OCI-LY7 (cell line): ENCODE results near the gene DIP2C. TPM values are rescaled to one million over a fixed set of nuclear protein-coding genes. Genes with fewer than 3 reads are reported as not detected.

Source experiments
- BruUV-seq: library from RNA; stranded (reverse); fragments of 400-500 nt; replicated peaks from 2 replicates; lab custom pipeline; 2021; lab: Mats Ljungman, UMichigan
- CTCF ChIA-PET: fragments of 300-600 bp; sonication (Branson Sonifier 250); formaldehyde crosslinking; loops from one replicate; lab custom pipeline; 2022; ENCODE audit warnings: antibody characterized with exemption; ENCODE audit not compliant: unreplicated experiment; lab: Charles Lee
- POLR2A ChIA-PET: fragments of 300-600 bp; sonication (Branson Sonifier 250); formaldehyde crosslinking; loops from one replicate; lab custom pipeline; 2022; ENCODE audit warnings: antibody characterized with exemption; lab: Charles Lee
- DNase-seq: peaks from one replicate; pipeline ENCODE4 v3.0.0-alpha.2; 2015; ENCODE audit warnings: low spot score
- H2AFZ ChIP-seq: fragments of 200-600 bp; sonication (generic), shearing (Covaris generic); 2 replicates; pipeline ENCODE4 v1.6.1; 2014; ENCODE audit warnings: mild to moderate bottlenecking, antibody characterized with exemption, low read length, moderate library complexity
- H3K27ac ChIP-seq: fragments of 200-600 bp; sonication (generic); 2 replicates; pipeline ENCODE4 v1.5.1; 2014; ENCODE audit warnings: mixed run types, low read depth, mild to moderate bottlenecking, moderate library complexity, low read length, inconsistent platforms; ENCODE audit not compliant: poor library complexity, severe bottlenecking
- H3K36me3 ChIP-seq: fragments of 200-600 bp; sonication (generic); 2 replicates; pipeline ENCODE4 v1.6.1; 2014; ENCODE audit warnings: mild to moderate bottlenecking, antibody characterized with exemption, low read length, moderate library complexity, mixed read lengths; ENCODE audit not compliant: insufficient read depth
- H3K4me1 ChIP-seq: fragments of 200-600 bp; sonication (generic); 2 replicates; pipeline ENCODE4 v1.5.1; 2014; ENCODE audit warnings: mild to moderate bottlenecking, low read length; ENCODE audit not compliant: insufficient read depth, poor library complexity, severe bottlenecking
- H3K4me2 ChIP-seq: fragments of 200-600 bp; sonication (generic); 2 replicates; pipeline ENCODE4 v1.6.1; 2014; ENCODE audit warnings: mild to moderate bottlenecking, low read length
- H3K4me3 ChIP-seq: fragments of 200-600 bp; sonication (generic); 2 replicates; pipeline ENCODE4 v1.5.1; 2014; ENCODE audit warnings: mild to moderate bottlenecking, low read depth, low read length; ENCODE audit not compliant: poor library complexity, severe bottlenecking
- H3K79me2 ChIP-seq: fragments of 200-600 bp; sonication (generic); 2 replicates; pipeline ENCODE4 v1.6.1; 2016; ENCODE audit warnings: low read depth, mild to moderate bottlenecking, low read length, moderate library complexity, mixed read lengths; ENCODE audit not compliant: insufficient read depth
- H3K9me2 ChIP-seq: fragments of 200-600 bp; sonication (generic); 2 replicates; pipeline ENCODE4 v1.6.1; 2016; ENCODE audit warnings: mild to moderate bottlenecking, low read length, mixed read lengths; ENCODE audit not compliant: insufficient read depth
- H3K9me3 ChIP-seq: fragments of 200-600 bp; sonication (generic); 2 replicates; pipeline ENCODE4 v1.6.1; 2014; ENCODE audit warnings: mild to moderate bottlenecking, mixed run types, low read length, mixed read lengths
- H4K20me1 ChIP-seq: fragments of 200-600 bp; sonication (generic); 2 replicates; pipeline ENCODE4 v1.6.1; 2014; ENCODE audit warnings: mild to moderate bottlenecking, antibody characterized with exemption, low read length, moderate library complexity, mixed read lengths; ENCODE audit not compliant: insufficient read depth
- CTCF ChIP-seq: fragments of 200-600 bp; sonication (generic); conservative IDR thresholded peaks from 2 replicates; pipeline ENCODE4 v1.5.1; 2014; ENCODE audit warnings: mild to moderate bottlenecking, antibody characterized with exemption, low read length, moderate library complexity, mixed read lengths
- EZH2phosphoT487 ChIP-seq: fragments of 200-600 bp; sonication (generic); IDR thresholded peaks from 2 replicates; pipeline ENCODE4 v1.6.1; 2018; ENCODE audit warnings: low read depth, borderline replicate concordance, mild to moderate bottlenecking, mixed run types, antibody characterized with exemption, low read length, moderate library complexity, mixed read lengths
- intact Hi-C: fragments of 100-400 bp; cut with micrococcal nuclease; formaldehyde crosslinking; loops from one replicate; pipeline ENCODE4 v1.10.0; 2022; ENCODE audit not compliant: unreplicated experiment
- total RNA-seq, 2 experiments: library from RNA; depleted of rRNA in 1 of 2; stranded (reverse); fragments of >200 nt in 1 of 2; shearing (Covaris generic) in 1 of 2; gene quantifications; 2 replicates each; pipeline ENCODE4 v1.2.3, GENCODE V29; 2014 to 2022

Gene DIP2C
- total RNA-seq, 2 experiments from 2014 or later: 10.9 to 29.5 TPM

- H3K9me2 ChIP-seq: no peaks in the 10 kb centered on the region
- TF ChIP-seq EZH2phosphoT487: no peak
- TF ChIP-seq CTCF: no peak
- POLR2A ChIA-PET: no interaction called here
- intact Hi-C loops: loop anchor here (5.0 kb wide), 1 partner anchor 111 kb away; no protein-coding TSS in a partner anchor
- no TSS peak for BruUV-seq
- H3K4me2 ChIP-seq: no peak overlapping the region
- H3K9me3 ChIP-seq: no peaks in the 10 kb centered on the region
- CTCF ChIA-PET: no interaction called here
- H2AFZ ChIP-seq: no peak overlapping the region
- no peak overlapping the region for H3K27ac ChIP-seq
- no peak overlapping the region for H3K4me3 ChIP-seq
- no peaks in the 10 kb centered on the region for H4K20me1 ChIP-seq
- H3K79me2 ChIP-seq: no peaks in the 10 kb centered on the region
- H3K36me3 ChIP-seq: no peaks in the 10 kb centered on the region
- DNase-seq: no peak
- peaks cover 20% of the 10 kb centered on the region for H3K4me1 ChIP-seq
Measured at GRCh38 chr10:623477-624311, 65.8 kb downstream of the DIP2C start.

GRCh38 chr10:623014-623413 lies 66.5 kb downstream of the DIP2C start:
- Histone ChIP-seq H3K79me2 (no peaks in the 10 kb centered on the region), H3K4me2 (no peak overlapping the region), H3K4me3 (no peak overlapping the region), H3K36me3 (no peaks in the 10 kb centered on the region), H3K9me3 (no peaks in the 10 kb centered on the region), H3K27ac (no peak overlapping the region), H3K9me2 (no peaks in the 10 kb centered on the region), H4K20me1 (no peaks in the 10 kb centered on the region), H2AFZ (no peak overlapping the region), H3K4me1 (peaks cover 20% of the 10 kb centered on the region)
- CTCF ChIA-PET: no interaction called here
- no TSS peak for BruUV-seq
- POLR2A ChIA-PET: no interaction called here
- TF ChIP-seq CTCF (no peak), EZH2phosphoT487 (no peak)
- DNase-seq: no peak
- intact Hi-C loops: loop anchor here (5.0 kb wide), 1 partner anchor 111 kb away; no protein-coding TSS in a partner anchor
